Lung microvascular endothelial cell (primary cell): ENCODE results near the gene ADRA2B. TPM values are rescaled to one million over a fixed set of nuclear protein-coding genes. Genes with fewer than 3 reads are reported as not detected.
"Not testable (repeated sequence)": the region's sequence is repeated elsewhere in the genome, so short reads cannot be mapped to it uniquely, and the experiment has no call there.

Experiments
- DNase-seq, 2 donors: peaks; one replicate each; pipeline versions ENCODE4 v3.0.0 to v3.0.0-alpha.2; 2010; ENCODE audit warnings: low read depth in 2 of 2
- total RNA-seq: library from RNA; depleted of rRNA; stranded (reverse); fragments of >200 nt; gene quantifications from 2 replicates; pipeline ENCODE4 v1.2.1, GENCODE V29; 2014

Gene ADRA2B
- total RNA-seq, 1 donor from 2014 or later: not detected

DNA sequence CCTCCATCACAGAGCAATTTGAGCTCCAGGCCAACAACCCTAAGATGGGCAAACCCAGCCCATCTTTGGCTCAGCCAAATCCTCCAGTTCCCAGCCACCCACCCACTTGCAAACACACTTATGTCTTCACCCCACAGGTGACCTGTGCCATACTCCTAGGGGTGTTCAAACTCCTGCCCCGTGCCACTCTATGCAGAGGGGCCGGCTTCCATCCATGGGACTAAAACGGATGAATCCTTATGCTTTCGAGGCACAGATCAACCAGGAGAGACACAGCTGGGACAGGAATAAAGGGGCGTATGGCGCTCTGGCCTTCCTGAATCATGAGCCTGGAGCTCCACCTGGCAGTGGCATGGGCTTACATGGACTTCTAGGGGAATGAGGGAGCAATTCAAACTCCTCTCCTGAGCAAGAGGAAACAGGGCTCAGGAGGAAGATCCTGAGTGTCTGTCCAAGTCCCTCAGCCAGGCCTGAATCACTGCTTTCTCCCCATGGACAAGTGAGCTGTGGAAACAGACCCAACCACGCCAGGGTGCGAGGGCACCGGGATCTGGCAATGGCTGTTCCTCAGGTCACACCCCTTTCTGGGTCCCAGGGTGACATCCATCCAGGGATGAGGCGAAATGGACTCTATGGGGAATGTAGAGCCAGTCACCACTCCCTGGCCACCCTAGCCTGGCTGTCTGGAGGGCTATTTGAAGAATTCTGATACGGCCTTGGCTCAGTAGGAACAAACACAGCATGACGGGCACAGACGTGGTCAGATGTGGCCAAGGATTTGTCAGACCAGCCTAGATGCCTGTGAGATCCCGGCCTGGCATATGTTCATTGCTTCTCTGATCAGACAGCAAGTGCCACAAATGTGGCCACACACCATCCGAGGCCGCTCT is 45.0 kb downstream of the ADRA2B start:
- not testable (repeated sequence) for DNase-seq

DNA sequence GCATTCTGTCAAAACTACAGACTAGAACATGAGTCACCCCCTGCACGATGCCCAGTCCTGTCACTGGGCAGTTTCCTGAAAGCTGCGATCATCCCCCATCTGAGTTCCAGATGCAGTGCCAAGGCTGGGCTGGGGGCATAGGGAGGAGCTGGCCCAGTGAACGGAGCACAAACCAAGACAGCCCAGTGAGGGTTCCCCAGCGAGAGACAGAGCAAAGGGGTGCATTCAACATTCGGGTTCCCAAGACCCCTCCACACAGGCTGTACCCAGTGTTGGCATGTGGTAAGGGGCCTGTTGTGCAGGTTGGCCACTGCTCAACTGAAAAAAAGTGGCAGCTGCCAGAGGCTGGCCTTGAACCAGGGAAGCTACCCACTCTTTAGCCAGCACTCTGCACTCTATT is 46.0 kb downstream of the ADRA2B start:
- DNase-seq: not testable (repeated sequence)

DNA sequence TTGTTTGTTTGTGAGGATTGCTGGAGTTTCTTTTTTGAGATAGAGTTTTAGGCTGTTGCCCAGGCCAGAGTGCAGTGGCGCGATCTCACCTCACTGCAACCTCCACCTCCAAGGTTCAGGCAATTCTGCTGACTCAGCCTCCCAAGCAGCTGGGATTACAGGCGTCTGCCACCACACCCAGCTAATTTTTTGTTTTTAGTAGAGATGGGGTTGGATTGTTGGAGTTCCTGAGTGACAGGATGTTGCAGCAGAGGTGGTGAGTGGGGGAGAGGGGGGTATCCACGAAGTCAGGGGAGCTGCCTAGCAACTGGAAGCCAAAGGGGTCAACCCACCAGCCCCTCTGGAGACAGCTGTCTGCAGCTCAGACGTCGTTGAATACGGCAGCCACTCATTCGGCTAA is 46.5 kb downstream of the ADRA2B start:
- not testable (repeated sequence) for DNase-seq

DNA sequence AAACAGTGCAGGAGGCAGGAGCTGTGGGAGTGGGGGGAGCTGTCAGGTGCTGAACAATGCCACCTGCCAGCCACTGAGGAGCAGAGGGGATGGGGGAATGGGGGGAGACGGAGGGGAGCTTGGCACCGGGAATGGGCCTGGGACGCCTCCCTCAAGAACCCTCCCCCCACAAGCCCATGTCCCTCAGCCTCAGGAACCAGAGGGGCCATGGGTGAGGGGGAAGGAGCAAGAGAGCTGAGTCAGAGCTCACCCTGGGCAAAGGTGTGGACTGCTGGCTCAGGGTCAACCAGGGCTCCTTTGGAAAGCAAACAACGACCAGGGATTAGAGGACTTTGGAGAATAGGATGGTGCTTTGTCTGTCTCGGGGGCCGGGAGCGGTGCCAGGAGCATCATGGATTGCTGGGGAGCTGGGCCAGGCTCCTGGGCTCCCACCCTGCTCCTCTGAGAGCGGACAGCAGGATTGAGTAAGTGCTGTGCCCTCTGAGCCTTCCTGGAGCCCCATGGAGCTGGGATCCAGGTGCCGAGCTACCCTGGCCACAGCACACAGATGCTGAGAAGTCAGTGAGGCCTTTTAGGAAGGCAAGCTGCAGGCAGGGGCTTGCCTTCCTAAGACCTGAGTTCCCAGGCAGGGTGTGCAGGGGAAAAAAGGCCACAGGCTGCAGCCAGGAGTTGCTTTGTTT is 48.3 kb downstream of the ADRA2B start:
- not testable (repeated sequence) for DNase-seq

DNA sequence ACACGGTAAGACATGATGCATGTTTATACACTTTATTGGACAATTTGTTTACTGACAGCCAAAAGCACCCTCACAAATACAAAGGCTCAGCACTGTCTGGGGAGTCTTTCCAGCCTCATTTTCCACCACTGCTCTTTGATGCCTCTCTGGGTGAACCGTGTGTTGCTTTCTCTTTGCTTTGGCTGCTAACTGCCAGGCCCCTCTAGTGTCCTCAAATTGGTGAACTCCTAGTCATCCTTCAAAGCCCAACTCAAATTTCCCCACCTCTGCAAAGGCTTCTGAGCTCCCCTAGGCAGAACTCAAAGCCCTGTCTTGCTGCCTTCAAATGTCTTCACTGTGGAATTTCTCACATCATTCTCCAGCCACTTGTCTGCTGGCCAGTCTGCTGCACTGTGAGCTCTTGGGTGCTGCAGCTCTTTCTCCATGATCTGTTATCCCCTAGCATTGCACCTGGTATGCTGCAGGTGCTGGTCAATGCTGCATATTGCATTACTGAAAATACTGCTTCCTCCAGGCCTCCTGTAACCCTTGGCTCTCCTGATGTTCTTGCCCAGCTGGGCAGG is 49.2 kb downstream of the ADRA2B start:
- not testable (repeated sequence) for DNase-seq

DNA sequence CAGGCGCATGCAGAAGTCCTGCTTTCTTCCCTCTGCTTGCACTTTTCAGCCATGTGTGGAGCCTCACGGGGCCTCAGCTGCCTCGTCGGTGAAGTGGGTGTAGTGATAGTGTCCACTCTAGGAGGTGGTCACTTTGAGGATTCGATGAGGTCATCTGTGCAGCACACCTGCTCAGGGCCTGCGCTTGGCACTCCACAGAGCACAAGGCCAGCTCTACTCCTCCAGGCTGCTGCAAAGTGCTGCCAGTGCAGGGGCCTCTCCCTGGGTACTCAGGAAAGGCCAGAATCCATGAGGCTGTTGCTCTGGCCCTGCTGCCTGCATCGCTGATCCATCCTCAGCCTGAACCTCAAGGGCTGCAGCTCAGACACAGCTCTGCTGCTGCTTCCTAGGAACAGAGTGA is 49.9 kb downstream of the ADRA2B start:
- not testable (repeated sequence) for DNase-seq

DNA sequence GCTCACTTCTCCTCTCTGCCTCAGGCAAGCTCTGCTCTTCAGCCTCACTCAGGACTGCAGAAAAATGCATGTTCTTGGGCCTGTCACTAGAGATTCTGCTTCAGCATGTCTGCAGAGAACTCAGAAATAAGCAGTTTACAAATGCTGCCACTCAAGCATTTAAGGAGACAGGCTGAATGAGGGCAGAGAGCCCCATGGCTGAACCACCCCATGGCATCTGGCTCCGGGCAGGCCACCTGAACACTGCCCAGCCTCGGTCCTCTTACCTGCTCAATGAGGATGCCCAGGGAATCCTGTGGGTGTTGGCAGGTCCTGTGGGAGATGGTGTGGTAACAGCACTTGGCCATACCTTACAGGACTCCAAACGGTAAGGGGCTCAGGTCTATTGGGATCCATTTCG is 50.4 kb downstream of the ADRA2B start:
- not testable (repeated sequence) for DNase-seq

DNA sequence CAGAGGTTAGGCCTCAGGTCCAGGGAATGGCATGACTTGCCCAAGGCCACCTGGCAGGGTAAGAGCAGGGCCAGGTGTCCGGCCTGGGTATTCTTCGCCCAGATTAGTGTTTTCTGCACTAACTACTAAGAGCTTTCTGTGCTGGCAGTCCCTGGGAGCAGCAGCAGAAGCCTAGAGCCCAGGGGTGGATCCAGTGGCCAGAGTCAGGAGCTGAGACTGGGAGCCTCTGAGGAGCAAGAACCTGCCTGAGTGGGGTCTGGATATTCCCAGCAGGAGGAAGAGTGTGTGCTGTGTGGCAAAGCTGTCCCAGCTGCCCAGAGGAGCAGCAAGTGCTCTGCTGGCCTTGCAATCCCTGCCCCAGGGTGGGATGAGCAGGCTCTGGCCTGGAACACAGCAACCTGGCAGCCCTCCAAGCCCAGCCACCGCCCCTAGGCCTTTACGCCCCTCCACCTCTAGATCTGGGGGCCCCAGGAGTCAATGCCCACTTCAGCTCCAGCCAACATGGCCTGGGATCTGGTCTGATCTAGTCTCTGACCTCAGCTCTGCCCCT is 50.9 kb downstream of the ADRA2B start:
- no peak for DNase-seq

DNA sequence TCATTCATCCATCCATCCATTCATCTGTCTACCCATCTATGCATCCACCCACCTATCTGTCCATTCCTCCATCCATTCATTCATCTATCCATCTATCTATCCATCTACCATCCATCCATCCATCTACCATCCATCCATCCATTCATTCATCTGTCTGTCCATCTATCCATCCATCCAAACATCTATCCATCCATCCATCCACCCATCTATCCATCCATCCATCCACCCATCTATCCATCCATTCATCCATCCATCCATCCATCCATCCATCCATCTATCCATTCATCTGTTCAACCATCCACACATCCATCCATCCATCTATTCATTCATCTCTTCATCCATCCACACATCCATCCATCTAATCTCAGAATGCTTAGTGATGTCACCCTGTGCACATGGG is 51.6 kb downstream of the ADRA2B start:
- not testable (repeated sequence) for DNase-seq

DNA sequence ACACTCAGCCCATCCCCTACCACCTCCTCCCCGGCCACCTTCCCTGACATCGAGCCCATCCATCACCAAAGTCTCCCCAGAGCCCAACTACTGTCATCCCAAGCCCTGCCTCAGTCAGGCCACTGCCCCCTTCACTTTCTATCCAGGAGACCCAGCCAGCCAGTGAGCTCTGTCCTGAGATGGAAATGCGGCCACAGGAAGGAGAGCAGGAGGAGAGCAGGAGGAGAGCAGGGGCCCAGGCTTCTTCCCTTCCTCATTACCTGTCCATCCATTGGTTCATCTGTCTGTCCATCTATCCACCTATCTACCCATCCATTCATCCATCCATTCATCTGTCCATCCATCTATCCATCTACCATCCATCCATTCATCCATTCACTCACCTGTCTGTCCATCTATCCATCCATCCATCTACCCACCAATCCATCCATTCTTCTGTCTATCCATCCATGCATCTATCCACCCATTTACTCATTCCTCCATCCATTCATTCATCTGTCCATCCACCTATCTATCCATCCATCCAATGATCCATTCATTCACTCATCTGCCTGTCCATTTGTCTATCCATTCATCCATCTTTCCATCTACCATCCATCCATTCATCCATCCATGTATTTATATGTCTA is 52.2 kb downstream of the ADRA2B start:
- not testable (repeated sequence) for DNase-seq

DNA sequence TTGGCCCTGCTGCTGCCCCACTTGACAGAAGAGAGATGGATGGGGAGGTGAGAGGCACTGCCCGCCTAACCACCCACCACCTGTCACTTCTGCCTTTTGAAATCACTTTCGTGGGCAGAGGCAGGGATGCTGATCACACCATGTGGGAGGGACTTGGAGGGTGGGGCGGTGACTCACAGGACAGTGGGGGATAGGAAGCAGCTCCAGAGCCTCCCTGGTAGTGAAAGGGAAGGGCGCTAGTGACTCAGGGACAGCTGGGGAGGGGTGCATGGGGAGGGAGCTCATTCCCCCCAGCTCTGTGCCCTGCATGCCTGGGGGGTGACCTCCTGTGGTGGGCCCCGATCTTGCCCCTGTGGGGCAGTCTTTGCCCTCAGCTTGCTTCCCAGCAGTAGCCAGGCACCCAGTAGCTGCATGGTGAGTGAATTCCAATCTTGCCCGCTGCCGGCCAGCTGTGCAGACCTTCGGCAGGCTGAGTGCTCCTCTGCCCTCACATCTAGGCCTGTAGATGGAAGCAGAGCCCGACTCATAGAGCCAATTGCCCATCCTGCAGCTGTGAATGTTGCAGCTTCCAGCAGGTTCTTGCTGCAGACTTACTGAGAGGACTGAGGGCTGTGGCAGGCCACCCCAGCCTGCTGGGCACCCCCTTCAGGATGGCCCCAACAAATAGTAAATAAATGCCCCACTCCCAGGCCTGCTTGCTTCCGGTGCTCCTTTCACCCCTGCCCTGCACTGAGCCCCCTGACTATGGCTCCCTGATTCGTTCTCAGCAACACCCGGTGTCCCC is 53.1 kb downstream of the ADRA2B start:
- peak; percentile 17 to 40 for DNase-seq

Other genes with a start within 250 kb of the ADRA2B start
- gene ANKRD36C, start 124.7 kb downstream of the ADRA2B start, total RNA-seq: 15.9 and 20.2 TPM in 2 replicates
- gene GPAT2, start 81.7 kb downstream of the ADRA2B start, total RNA-seq: 4.6 TPM in 1 of 2 replicates, not detected in the other
- not detected in 2 replicates for gene ASTL, start 21.9 kb upstream of the ADRA2B start, total RNA-seq
- 0.22 and 0.99 TPM in 2 replicates for gene DUSP2, start 28.9 kb upstream of the ADRA2B start, total RNA-seq
- 191 and 262 TPM in 2 replicates for gene STARD7, start 92.3 kb upstream of the ADRA2B start, total RNA-seq
- gene TMEM127, start 149.4 kb upstream of the ADRA2B start, total RNA-seq: 16.8 and 23.2 TPM in 2 replicates
- gene CIAO1, start 149.7 kb upstream of the ADRA2B start, total RNA-seq: 59.3 and 89.5 TPM in 2 replicates
- 40.5 and 42.1 TPM in 2 replicates for gene SNRNP200, start 189.0 kb upstream of the ADRA2B start, total RNA-seq
- 2.0 and 3.6 TPM in 2 replicates for gene ITPRIPL1, start 208.7 kb upstream of the ADRA2B start, total RNA-seq
- 2.8 and 9.2 TPM in 2 replicates for gene NCAPH, start 219.2 kb upstream of the ADRA2B start, total RNA-seq